A549 (cell line): ENCODE measurements around the gene TMPRSS5.

Experiments
- BHLHE40 ChIP-seq: IDR thresholded peaks from 2 replicates; pipeline ENCODE4 v1.6.1; 2012; ENCODE audit warnings: low read depth, low read length, inconsistent platforms
- CBX8 ChIP-seq: fragments of 200-600 bp; sonication (generic); IDR thresholded peaks from 2 replicates; pipeline ENCODE4 v1.6.1; 2016
- CEBPB ChIP-seq, 2 experiments: fragments of >200 bp in 1 of 2; sonication (Bioruptor Twin) in 1 of 2; formaldehyde crosslinking in 1 of 2; IDR thresholded peaks; 2 replicates each; pipeline ENCODE4 v1.6.1; 2012 to 2016
- ELK1 ChIP-seq: fragments of 150-350 bp; IDR thresholded peaks from 2 replicates; pipeline ENCODE4 v1.6.1; 2014; ENCODE audit warnings: low read depth, mild to moderate bottlenecking, low read length
- JUN ChIP-seq, 2 experiments: fragments of >200 bp; sonication (Bioruptor Twin); formaldehyde crosslinking; IDR thresholded peaks; 2 replicates in 1 of 2; 3 replicates in 1 of 2; pipeline ENCODE4 v1.6.1; 2016 to 2017
- MAX ChIP-seq: IDR thresholded peaks from 2 replicates; pipeline ENCODE4 v1.6.1; 2012
- PHF8 ChIP-seq: fragments of 200-600 bp; sonication (generic); IDR thresholded peaks from 2 replicates; pipeline ENCODE4 v1.6.1; 2016; ENCODE audit warnings: low read depth, mild to moderate bottlenecking, antibody characterized with exemption, moderate library complexity, borderline replicate concordance
- POLR2A ChIP-seq: IDR thresholded peaks from 2 replicates; pipeline ENCODE4 v1.6.1; 2012; ENCODE audit warnings: mild to moderate bottlenecking, low read length
- POLR2AphosphoS2 ChIP-seq: conservative IDR thresholded peaks from 2 replicates; pipeline ENCODE4 v1.6.1; 2012; ENCODE audit warnings: low read length, improper control_type of control experiment, inconsistent platforms
- RAD21 ChIP-seq, 2 experiments: fragments of >200 bp in 1 of 2; sonication (Bioruptor Twin) in 1 of 2; formaldehyde crosslinking in 1 of 2; IDR thresholded peaks in 1 of 2; conservative IDR thresholded peaks in 1 of 2; 2 replicates in 1 of 2; 3 replicates in 1 of 2; pipeline ENCODE4 v1.6.1; 2012 to 2018; ENCODE audit warnings: inconsistent platforms in 1 of 2
- RNF2 ChIP-seq: fragments of 200-600 bp; sonication (generic); IDR thresholded peaks from 2 replicates; pipeline ENCODE4 v1.6.1; 2016; ENCODE audit warnings: low read depth, mild to moderate bottlenecking, antibody characterized with exemption, moderate library complexity, borderline replicate concordance
- TF ChIP-seq, protein P1 (sequence below): fragments of >200 bp; sonication (Bioruptor Twin); formaldehyde crosslinking; IDR thresholded peaks from 3 replicates; pipeline ENCODE4 v1.5.1; 2016
- TF ChIP-seq, protein P2 (sequence below): fragments of 250-450 bp; sonication (Bioruptor Pico); IDR thresholded peaks from 2 replicates; pipeline ENCODE4 v1.5.0; 2021; ENCODE audit warnings: mild to moderate bottlenecking, moderate library complexity, borderline replicate concordance
- TF ChIP-seq, protein P3 (sequence below): fragments of >200 bp; sonication (Bioruptor Twin); formaldehyde crosslinking; IDR thresholded peaks from 3 replicates; pipeline ENCODE4 v1.6.1; 2016

DNA sequence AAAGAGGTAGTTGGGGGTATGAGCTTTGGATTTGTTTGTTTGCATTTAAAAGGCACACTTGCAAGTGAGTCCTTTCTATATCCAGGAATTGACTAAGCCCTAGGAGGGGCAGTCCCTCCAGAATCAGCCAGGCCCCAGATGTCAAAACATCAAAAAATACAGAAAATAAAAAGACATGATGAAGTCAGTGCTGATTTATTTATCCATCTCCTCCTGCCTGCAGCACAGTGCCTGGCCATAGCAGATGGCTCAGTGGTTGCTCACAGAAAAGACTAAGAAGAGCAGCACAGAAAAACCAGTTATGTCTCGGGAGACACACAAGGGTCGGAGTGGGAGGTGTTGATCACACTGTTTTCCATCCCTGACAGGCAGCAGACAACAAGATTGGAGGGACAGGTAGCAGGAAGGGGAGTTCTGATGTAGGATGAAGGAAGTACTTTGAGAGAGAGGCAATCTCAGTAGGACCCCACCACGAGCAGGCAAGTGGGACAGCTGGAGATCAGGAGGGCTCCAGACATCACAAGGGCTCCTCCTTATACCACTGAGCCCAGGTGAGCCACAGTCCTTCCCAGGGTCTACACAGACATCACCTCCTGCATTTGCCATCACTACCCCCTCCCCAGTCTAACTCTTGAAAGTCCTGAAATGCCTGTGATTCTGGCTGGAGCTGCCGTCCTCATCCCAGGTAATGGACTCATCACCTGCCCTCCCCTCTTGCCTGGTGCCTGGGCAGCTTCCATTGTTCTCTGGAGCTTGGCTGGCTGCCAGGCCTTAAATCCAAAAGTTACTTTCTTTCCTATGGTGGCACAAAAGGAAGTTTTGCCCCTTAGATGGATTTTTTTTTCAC lies 32.3 kb downstream of the TMPRSS5 start:
- no peak for TF ChIP-seq POLR2A
- TF ChIP-seq, protein P1, sequence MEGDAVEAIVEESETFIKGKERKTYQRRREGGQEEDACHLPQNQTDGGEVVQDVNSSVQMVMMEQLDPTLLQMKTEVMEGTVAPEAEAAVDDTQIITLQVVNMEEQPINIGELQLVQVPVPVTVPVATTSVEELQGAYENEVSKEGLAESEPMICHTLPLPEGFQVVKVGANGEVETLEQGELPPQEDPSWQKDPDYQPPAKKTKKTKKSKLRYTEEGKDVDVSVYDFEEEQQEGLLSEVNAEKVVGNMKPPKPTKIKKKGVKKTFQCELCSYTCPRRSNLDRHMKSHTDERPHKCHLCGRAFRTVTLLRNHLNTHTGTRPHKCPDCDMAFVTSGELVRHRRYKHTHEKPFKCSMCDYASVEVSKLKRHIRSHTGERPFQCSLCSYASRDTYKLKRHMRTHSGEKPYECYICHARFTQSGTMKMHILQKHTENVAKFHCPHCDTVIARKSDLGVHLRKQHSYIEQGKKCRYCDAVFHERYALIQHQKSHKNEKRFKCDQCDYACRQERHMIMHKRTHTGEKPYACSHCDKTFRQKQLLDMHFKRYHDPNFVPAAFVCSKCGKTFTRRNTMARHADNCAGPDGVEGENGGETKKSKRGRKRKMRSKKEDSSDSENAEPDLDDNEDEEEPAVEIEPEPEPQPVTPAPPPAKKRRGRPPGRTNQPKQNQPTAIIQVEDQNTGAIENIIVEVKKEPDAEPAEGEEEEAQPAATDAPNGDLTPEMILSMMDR, result no peak
- TF ChIP-seq, protein P2, sequence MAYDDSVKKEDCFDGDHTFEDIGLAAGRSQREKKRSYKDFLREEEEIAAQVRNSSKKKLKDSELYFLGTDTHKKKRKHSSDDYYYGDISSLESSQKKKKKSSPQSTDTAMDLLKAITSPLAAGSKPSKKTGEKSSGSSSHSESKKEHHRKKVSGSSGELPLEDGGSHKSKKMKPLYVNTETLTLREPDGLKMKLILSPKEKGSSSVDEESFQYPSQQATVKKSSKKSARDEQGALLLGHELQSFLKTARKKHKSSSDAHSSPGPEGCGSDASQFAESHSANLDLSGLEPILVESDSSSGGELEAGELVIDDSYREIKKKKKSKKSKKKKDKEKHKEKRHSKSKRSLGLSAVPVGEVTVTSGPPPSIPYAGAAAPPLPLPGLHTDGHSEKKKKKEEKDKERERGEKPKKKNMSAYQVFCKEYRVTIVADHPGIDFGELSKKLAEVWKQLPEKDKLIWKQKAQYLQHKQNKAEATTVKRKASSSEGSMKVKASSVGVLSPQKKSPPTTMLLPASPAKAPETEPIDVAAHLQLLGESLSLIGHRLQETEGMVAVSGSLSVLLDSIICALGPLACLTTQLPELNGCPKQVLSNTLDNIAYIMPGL (CRISPR knock-in tag), result no peak
- no peak for TF ChIP-seq POLR2AphosphoS2
- no peak for TF ChIP-seq JUN (IDR thresholded peaks at IDR 0.05)
- TF ChIP-seq RAD21 (conservative IDR thresholded peaks at IDR 0.05 in 1 of 2, IDR thresholded peaks at IDR 0.05 in 1 of 2), result no peak
- no peak for TF ChIP-seq RNF2
- TF ChIP-seq, protein P3, sequence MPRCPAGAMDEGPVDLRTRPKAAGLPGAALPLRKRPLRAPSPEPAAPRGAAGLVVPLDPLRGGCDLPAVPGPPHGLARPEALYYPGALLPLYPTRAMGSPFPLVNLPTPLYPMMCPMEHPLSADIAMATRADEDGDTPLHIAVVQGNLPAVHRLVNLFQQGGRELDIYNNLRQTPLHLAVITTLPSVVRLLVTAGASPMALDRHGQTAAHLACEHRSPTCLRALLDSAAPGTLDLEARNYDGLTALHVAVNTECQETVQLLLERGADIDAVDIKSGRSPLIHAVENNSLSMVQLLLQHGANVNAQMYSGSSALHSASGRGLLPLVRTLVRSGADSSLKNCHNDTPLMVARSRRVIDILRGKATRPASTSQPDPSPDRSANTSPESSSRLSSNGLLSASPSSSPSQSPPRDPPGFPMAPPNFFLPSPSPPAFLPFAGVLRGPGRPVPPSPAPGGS, result no peak
- no peak for TF ChIP-seq PHF8
- TF ChIP-seq BHLHE40, result no peak
- no peak for TF ChIP-seq CBX8
- TF ChIP-seq ELK1, result no peak
- TF ChIP-seq MAX, result no peak
- TF ChIP-seq CEBPB (IDR thresholded peaks at IDR 0.05), result no peak
